Trophoblast cell (in vitro differentiated cells and primary cell): Measurements from ENCODE around the gene AP4M1. TPM values are rescaled to one million over a fixed set of nuclear protein-coding genes. Genes with fewer than 3 reads are reported as not detected.
A peak's percentile ranks its signal among the peaks of the same experiment; 100 is the strongest.

Source experiments
- DNase-seq, 2 donors: peaks; one replicate each; pipeline ENCODE4 v3.0.0-alpha.2; 2016
- H2AFZ ChIP-seq: 2 replicates; pipeline ENCODE4 v1.6.1; 2013; ENCODE audit warnings: low read length, moderate library complexity, mild to moderate bottlenecking; ENCODE audit not compliant: insufficient read depth, poor library complexity
- H2AK5ac ChIP-seq: 2 replicates; pipeline ENCODE4 v1.6.1; 2013; ENCODE audit warnings: mild to moderate bottlenecking, low read length
- H2BK120ac ChIP-seq: 2 replicates; pipeline ENCODE4 v1.6.1; 2013; ENCODE audit warnings: low read length, mild to moderate bottlenecking, moderate library complexity; ENCODE audit not compliant: insufficient read depth, poor library complexity
- H2BK12ac ChIP-seq: 2 replicates; pipeline ENCODE4 v1.6.1; 2013; ENCODE audit warnings: mild to moderate bottlenecking, low read length, moderate library complexity
- H2BK5ac ChIP-seq: 2 replicates; pipeline ENCODE4 v1.6.1; 2013; ENCODE audit warnings: low read length, low read depth, moderate library complexity, mild to moderate bottlenecking; ENCODE audit not compliant: poor library complexity
- H3K14ac ChIP-seq: 2 replicates; pipeline ENCODE4 v1.6.1; 2013; ENCODE audit warnings: mild to moderate bottlenecking, low read length
- H3K18ac ChIP-seq: 2 replicates; pipeline ENCODE4 v1.6.1; 2013; ENCODE audit warnings: mild to moderate bottlenecking, low read length
- H3K23ac ChIP-seq: 2 replicates; pipeline ENCODE4 v1.6.1; 2013; ENCODE audit warnings: low read length
- H3K27ac ChIP-seq: 2 replicates; pipeline ENCODE4 v1.5.1; 2013; ENCODE audit warnings: low read depth, mild to moderate bottlenecking, inconsistent platforms, low read length, moderate library complexity
- H3K27me3 ChIP-seq: 2 replicates; pipeline ENCODE4 v1.6.1; 2013; ENCODE audit warnings: inconsistent platforms, mild to moderate bottlenecking, low read length, moderate library complexity; ENCODE audit not compliant: insufficient read depth
- H3K36me3 ChIP-seq, 2 experiments: 1 replicate in 1 of 2; 2 replicates in 1 of 2; pipeline ENCODE4 v1.6.1; 2013; ENCODE audit warnings: low read length in 2 of 2, mild to moderate bottlenecking in 2 of 2, moderate library complexity in 1 of 2; ENCODE audit not compliant: insufficient read depth in 2 of 2, control insufficient read depth in 1 of 2
- H3K4ac ChIP-seq: 2 replicates; pipeline ENCODE4 v1.6.1; 2013; ENCODE audit warnings: low read depth, mild to moderate bottlenecking, low read length, moderate library complexity
- H3K4me1 ChIP-seq, 2 experiments: 1 replicate in 1 of 2; 2 replicates in 1 of 2; pipeline ENCODE4 v1.6.1; 2013; ENCODE audit warnings: low read length in 2 of 2, mild to moderate bottlenecking in 2 of 2, moderate library complexity in 1 of 2; ENCODE audit not compliant: insufficient read depth in 2 of 2, control insufficient read depth in 1 of 2
- H3K4me2 ChIP-seq: 2 replicates; pipeline ENCODE4 v1.6.1; 2013; ENCODE audit warnings: inconsistent platforms, mild to moderate bottlenecking, low read length, moderate library complexity
- H3K4me3 ChIP-seq: 2 replicates; pipeline ENCODE4 v1.5.1; 2013; ENCODE audit warnings: mild to moderate bottlenecking, low read depth, low read length, inconsistent platforms
- H3K79me1 ChIP-seq: one replicate; pipeline ENCODE4 v1.6.1; 2013; ENCODE audit warnings: low read length
- H3K79me2 ChIP-seq: 2 replicates; pipeline ENCODE4 v1.6.1; 2013; ENCODE audit warnings: low read length, mild to moderate bottlenecking; ENCODE audit not compliant: control insufficient read depth, insufficient read depth, poor library complexity
- H3K9ac ChIP-seq: 2 replicates; pipeline ENCODE4 v1.6.1; 2013; ENCODE audit warnings: mild to moderate bottlenecking, low read length
- H3K9me3 ChIP-seq: 2 replicates; pipeline ENCODE4 v1.6.1; 2013; ENCODE audit warnings: low read depth, mild to moderate bottlenecking, control low read depth, inconsistent platforms, low read length; ENCODE audit not compliant: insufficient read depth
- H4K12ac ChIP-seq: 2 replicates; pipeline ENCODE4 v1.6.1; 2013; ENCODE audit warnings: low read depth, mild to moderate bottlenecking, low read length, moderate library complexity
- H4K8ac ChIP-seq: 2 replicates; pipeline ENCODE4 v1.6.1; 2013; ENCODE audit warnings: low read depth, mild to moderate bottlenecking, low read length, moderate library complexity
- H4K91ac ChIP-seq: one replicate; pipeline ENCODE4 v1.6.1; 2013; ENCODE audit warnings: low read depth, mild to moderate bottlenecking, low read length, moderate library complexity
- WGBS: extraction: QIAGEN DNeasy Blood & Tissue Kit; methylation state at CpG from one replicate; pipeline ENCODE4 v1.1.7; 2013; ENCODE audit warnings: missing lambda C conversion rate; ENCODE audit not compliant: insufficient read length, insufficient coverage; ENCODE audit errors: extremely low coverage; 5-methylcytosine and 5-hydroxymethylcytosine counted together
- polyA plus RNA-seq: library from polyadenylated mRNA; stranded (reverse); fragments of 200-250 nt; gene quantifications from 2 replicates; pipeline ENCODE4 v1.2.3, GENCODE V29; 2013

Gene AP4M1, protein sequence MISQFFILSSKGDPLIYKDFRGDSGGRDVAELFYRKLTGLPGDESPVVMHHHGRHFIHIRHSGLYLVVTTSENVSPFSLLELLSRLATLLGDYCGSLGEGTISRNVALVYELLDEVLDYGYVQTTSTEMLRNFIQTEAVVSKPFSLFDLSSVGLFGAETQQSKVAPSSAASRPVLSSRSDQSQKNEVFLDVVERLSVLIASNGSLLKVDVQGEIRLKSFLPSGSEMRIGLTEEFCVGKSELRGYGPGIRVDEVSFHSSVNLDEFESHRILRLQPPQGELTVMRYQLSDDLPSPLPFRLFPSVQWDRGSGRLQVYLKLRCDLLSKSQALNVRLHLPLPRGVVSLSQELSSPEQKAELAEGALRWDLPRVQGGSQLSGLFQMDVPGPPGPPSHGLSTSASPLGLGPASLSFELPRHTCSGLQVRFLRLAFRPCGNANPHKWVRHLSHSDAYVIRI
- 11.0 and 11.6 TPM in 2 replicates for polyA plus RNA-seq

DNA sequence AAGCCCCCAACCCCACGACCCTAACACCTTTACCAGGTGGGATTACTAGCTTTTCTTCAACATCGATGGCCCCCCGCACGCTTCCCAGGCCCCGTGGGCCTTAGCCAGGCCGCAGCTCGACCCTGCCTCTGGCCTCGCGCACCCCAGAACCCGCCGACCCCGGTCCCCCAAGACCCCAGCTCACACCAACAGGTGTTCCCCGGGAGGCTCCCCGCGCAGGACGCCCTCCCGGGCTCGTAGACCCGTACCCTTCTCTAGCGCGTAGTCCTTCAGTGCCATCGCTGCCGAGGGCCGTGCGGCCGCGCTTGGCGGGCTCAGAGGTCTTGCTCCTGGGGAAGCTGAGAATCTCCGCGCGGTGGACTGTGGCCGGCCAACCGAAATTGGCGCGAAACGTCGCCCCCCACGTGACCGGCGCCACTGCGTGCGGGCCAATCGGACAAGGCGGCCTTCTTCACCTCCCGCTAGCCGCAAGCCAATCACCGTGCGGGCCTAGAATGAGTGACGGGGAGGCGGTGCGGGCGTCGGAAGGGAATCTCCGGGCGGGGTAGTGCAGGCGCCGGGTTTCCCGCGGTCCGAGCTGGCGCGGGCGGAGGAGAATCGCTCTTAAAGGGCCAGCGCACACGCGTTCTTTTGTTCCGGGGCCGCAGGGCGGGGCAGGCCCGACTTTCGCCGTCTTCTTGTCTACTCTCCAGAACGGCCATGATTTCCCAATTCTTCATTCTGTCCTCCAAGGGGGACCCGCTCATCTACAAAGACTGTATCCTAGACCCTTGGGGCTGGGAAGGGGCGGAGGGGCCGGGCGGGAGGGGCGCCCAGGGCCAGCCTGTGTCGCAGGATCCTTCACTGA lies at the start of gene AP4M1, which contains the start of gene MCM7:
TSS of gene AP4M1 (plus strand) at position 628 of the 847 bp plus-strand sequence. CDS start at position 700, 72 bp downstream.
TSS of gene MCM7 (minus strand) at position 382 of the 847 bp plus-strand sequence. CDS start at position 279, 103 bp downstream.
- no peaks in the 10 kb centered on the region for H3K9me3 ChIP-seq
- H3K14ac ChIP-seq, result peak within 1 kb of the TSS; percentile 94
- peak within 1 kb of the TSS; percentile 92 for H3K4me2 ChIP-seq
- peak within 1 kb of the TSS; percentile 71 for H2BK5ac ChIP-seq
- WGBS, result no CpG with 5 or more reads among the region's 80 CpGs
- no peak within 1 kb of the TSS for H3K23ac ChIP-seq
- H2AK5ac ChIP-seq, result peak within 1 kb of the TSS; percentile 87
- peaks cover 11% of the 10 kb centered on the region for H3K79me2 ChIP-seq
- peak; percentile 99 to 100 for DNase-seq
- H3K36me3 ChIP-seq, result peaks cover 41 to 48% of the 10 kb centered on the region in 2 experiments
- peak within 1 kb of the TSS; percentile 87 for H4K12ac ChIP-seq
- peak within 1 kb of the TSS; percentile 98 for H3K9ac ChIP-seq
- peak within 1 kb of the TSS; percentile 91 for H4K91ac ChIP-seq
- H2AFZ ChIP-seq, result peak within 1 kb of the TSS; percentile 61
- peak within 1 kb of the TSS; percentile 69 for H4K8ac ChIP-seq
- peaks cover 18% of the 10 kb centered on the region for H3K79me1 ChIP-seq
- no peaks in the 10 kb centered on the region for H3K27me3 ChIP-seq
- H3K4ac ChIP-seq, result peak within 1 kb of the TSS; percentile 64
- H3K27ac ChIP-seq, result peak within 1 kb of the TSS; percentile 98
- peak within 1 kb of the TSS; percentile 84 for H2BK120ac ChIP-seq
- H3K4me1 ChIP-seq, result peaks cover 10 to 13% of the 10 kb centered on the region in 2 experiments
- peak within 1 kb of the TSS; percentile 91 for H2BK12ac ChIP-seq
- peak within 1 kb of the TSS; percentile 83 for H3K18ac ChIP-seq
- H3K4me3 ChIP-seq, result peak within 1 kb of the TSS; percentile 99

DNA sequence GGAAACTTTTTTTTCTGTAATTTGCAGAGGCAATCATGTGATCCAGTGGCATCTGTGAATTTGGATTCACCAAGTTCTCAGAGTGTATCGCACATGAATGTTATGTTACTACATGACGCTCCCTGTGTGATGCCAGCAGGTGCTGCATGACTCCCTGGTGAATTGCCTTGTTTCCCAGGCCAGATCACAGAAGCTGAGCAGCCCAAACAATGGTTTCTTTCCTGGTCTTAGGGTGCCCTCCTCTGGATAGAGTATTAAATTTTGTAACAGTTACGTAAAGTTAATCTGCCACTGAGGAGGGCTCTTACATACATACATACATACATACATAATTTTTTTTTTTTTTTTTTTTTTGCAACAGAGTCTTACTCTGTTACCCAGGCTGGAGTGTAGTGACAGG lies 48.2 kb upstream of the AP4M1 start:
- Histone ChIP-seq H2AFZ (no peak overlapping the region), H3K9me3 (no peaks in the 10 kb centered on the region), H3K79me2 (peaks cover 6% of the 10 kb centered on the region), H3K14ac (no peak overlapping the region), H2BK120ac (no peak overlapping the region), H2BK5ac (no peak overlapping the region), H4K91ac (no peak overlapping the region), H3K4me2 (no peak overlapping the region), H3K27me3 (no peaks in the 10 kb centered on the region), H4K12ac (no peak overlapping the region), H3K9ac (no peak overlapping the region), H3K79me1 (peaks cover 9% of the 10 kb centered on the region), H3K36me3 (peaks cover 13 to 17% of the 10 kb centered on the region in 2 experiments), H4K8ac (no peak overlapping the region), H3K23ac (no peak overlapping the region), H3K18ac (no peak overlapping the region), H3K4ac (no peak overlapping the region), H3K27ac (no peak overlapping the region), H3K4me3 (no peak overlapping the region), H2AK5ac (no peak overlapping the region), H2BK12ac (no peak overlapping the region), H3K4me1 (peaks cover 7% of the 10 kb centered on the region in 2 experiments)
- WGBS, result no CpG with 5 or more reads among the region's 3 CpGs
- peak; percentile 55 to 71 for DNase-seq

DNA sequence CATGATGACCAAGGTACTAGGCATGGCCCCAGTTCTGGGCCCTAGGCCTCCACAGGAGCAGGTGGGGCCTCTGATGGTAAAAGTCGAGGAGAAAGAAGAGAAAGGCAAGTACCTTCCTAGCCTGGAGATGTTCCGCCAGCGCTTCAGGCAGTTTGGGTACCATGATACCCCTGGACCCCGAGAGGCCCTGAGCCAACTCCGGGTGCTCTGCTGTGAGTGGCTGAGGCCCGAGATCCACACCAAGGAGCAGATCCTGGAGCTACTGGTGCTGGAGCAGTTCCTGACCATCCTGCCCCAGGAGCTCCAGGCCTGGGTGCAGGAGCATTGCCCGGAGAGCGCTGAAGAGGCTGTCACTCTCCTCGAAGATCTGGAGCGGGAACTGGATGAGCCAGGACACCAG lies 44.4 kb upstream of the AP4M1 start:
- Histone ChIP-seq H3K4me1 (no peaks in the 10 kb centered on the region), H3K27ac (no peak overlapping the region), H4K91ac (peak overlapping the region; percentile 15), H2AFZ (no peak overlapping the region), H3K23ac (no peak overlapping the region), H3K4me3 (no peak overlapping the region), H2BK12ac (no peak overlapping the region), H3K9ac (no peak overlapping the region), H3K79me1 (no peaks in the 10 kb centered on the region), H2AK5ac (no peak overlapping the region), H2BK5ac (no peak overlapping the region), H3K27me3 (no peaks in the 10 kb centered on the region), H3K4me2 (no peak overlapping the region), H3K36me3 (peaks cover 31 to 45% of the 10 kb centered on the region in 2 experiments), H4K12ac (no peak overlapping the region), H3K18ac (no peak overlapping the region), H3K4ac (no peak overlapping the region), H2BK120ac (no peak overlapping the region), H4K8ac (no peak overlapping the region), H3K14ac (no peak overlapping the region), H3K79me2 (no peaks in the 10 kb centered on the region), H3K9me3 (no peaks in the 10 kb centered on the region)
- no CpG with 5 or more reads among the region's 10 CpGs for WGBS
- DNase-seq, result no peak

DNA sequence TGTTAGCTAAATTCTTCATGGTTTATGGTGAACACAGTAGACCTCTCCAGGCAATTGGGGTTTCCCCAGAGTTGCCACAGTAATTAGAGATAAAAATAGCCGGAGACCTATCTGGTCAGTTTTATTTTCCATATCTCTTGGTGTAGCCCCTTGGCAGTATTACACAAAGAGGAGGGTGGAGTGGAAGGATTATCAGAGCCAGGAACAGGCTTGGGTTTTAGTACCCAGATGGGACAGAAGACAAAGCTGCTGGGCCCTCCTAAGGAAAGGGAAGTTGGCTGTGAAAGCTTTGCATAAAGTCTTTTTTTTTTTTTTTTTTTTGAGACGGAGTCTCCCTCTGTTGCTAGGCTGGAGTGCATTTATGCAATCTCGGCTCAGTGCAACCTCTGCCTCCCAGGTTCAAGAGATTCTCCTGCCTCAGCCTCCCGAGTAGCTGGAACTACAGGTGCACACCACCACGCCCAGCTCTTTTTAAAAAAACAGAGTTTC lies 42.1 kb upstream of the AP4M1 start:
- no peak overlapping the region for H4K91ac ChIP-seq
- H3K4ac ChIP-seq, result no peak overlapping the region
- WGBS, result no CpG with 5 or more reads among the region's 5 CpGs

More for the DNA sequence above, 42.1 kb upstream of the AP4M1 start:
- Histone ChIP-seq H2BK12ac (no peak overlapping the region), H3K79me1 (no peaks in the 10 kb centered on the region), H3K9me3 (no peaks in the 10 kb centered on the region), H3K36me3 (peaks cover 42 to 53% of the 10 kb centered on the region in 2 experiments), H3K4me1 (no peaks in the 10 kb centered on the region), H3K79me2 (no peaks in the 10 kb centered on the region), H3K27ac (no peak overlapping the region), H3K4me3 (no peak overlapping the region), H3K23ac (no peak overlapping the region), H3K27me3 (no peaks in the 10 kb centered on the region), H3K4me2 (no peak overlapping the region), H3K9ac (no peak overlapping the region), H2AK5ac (no peak overlapping the region), H3K14ac (no peak overlapping the region), H2BK5ac (no peak overlapping the region), H2BK120ac (no peak overlapping the region), H4K8ac (no peak overlapping the region), H4K12ac (no peak overlapping the region), H2AFZ (no peak overlapping the region), H3K18ac (no peak overlapping the region)
- DNase-seq, result no peak
